ENCODE results near the gene TBC1D22A. TPM values are rescaled to one million over a fixed set of nuclear protein-coding genes. Genes with fewer than 3 reads are reported as not detected.

TBC1D22A gene
- total RNA-seq, 4 donors from 2014 or later: 16.2 to 22.2 (median 17.8) TPM

DNA sequence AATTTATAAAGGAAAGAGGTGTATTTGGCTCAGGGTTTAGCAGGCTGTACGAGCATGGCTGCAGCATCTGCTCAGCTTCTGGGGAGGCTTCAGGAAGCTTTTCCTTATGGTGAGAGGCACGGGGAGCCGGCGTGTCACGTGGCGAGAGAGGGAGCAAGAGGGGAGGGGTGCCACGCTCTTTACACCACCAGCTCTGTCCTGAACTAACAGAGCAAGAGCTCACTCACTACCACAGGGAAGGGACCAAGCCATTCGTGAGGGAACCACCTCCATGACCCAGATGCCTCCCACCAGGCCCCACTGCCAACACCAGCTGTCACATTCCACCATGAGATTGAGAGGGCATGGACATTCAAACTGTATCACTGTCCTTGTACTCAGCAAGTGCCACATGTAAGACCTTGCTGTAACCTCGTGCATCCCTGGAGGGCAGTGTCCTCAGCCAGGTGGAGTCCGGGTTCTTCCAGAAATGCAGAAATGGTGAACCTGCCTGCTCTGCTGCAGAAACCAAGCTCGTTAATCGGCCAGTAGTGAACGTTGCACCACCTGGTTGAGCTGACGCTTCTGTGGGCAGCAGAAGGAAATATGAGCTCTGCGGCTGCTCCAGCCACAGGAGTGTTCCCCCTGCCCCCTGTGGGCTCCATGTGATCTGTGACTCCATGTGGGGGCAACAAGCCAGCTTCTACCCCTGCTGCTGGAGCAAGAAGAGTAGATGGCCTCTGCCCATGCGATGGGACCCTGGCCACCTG lies 368.6 kb downstream of the TBC1D22A start:
- peaks cover 0 to 4% of the 10 kb centered on the region in 2 donors for H3K36me3 ChIP-seq
- WGBS, 2 donors (ENCODE audit: low coverage in 1 of 2): 92% methylated on average over 7 of the region's 16 CpGs; no CpG with 5 or more reads in 1 of the 2 donors
- H3K4me3 ChIP-seq: no peak overlapping the region
- H3K9me3 ChIP-seq: no peaks in the 10 kb centered on the region
- H3K27ac ChIP-seq: no peak overlapping the region
- TF ChIP-seq POLR2A (IDR thresholded peaks at IDR 0.05): no peak
- TF ChIP-seq POLR2AphosphoS5 (IDR thresholded peaks at IDR 0.05): no peak
- TF ChIP-seq, protein P1, sequence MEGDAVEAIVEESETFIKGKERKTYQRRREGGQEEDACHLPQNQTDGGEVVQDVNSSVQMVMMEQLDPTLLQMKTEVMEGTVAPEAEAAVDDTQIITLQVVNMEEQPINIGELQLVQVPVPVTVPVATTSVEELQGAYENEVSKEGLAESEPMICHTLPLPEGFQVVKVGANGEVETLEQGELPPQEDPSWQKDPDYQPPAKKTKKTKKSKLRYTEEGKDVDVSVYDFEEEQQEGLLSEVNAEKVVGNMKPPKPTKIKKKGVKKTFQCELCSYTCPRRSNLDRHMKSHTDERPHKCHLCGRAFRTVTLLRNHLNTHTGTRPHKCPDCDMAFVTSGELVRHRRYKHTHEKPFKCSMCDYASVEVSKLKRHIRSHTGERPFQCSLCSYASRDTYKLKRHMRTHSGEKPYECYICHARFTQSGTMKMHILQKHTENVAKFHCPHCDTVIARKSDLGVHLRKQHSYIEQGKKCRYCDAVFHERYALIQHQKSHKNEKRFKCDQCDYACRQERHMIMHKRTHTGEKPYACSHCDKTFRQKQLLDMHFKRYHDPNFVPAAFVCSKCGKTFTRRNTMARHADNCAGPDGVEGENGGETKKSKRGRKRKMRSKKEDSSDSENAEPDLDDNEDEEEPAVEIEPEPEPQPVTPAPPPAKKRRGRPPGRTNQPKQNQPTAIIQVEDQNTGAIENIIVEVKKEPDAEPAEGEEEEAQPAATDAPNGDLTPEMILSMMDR (IDR thresholded peaks at IDR 0.05): no peak
- TF ChIP-seq EP300 (IDR thresholded peaks at IDR 0.05): no peak
- no peak for ATAC-seq
- no peaks in the 10 kb centered on the region for H3K4me1 ChIP-seq
- no peaks in the 10 kb centered on the region for H3K27me3 ChIP-seq

DNA sequence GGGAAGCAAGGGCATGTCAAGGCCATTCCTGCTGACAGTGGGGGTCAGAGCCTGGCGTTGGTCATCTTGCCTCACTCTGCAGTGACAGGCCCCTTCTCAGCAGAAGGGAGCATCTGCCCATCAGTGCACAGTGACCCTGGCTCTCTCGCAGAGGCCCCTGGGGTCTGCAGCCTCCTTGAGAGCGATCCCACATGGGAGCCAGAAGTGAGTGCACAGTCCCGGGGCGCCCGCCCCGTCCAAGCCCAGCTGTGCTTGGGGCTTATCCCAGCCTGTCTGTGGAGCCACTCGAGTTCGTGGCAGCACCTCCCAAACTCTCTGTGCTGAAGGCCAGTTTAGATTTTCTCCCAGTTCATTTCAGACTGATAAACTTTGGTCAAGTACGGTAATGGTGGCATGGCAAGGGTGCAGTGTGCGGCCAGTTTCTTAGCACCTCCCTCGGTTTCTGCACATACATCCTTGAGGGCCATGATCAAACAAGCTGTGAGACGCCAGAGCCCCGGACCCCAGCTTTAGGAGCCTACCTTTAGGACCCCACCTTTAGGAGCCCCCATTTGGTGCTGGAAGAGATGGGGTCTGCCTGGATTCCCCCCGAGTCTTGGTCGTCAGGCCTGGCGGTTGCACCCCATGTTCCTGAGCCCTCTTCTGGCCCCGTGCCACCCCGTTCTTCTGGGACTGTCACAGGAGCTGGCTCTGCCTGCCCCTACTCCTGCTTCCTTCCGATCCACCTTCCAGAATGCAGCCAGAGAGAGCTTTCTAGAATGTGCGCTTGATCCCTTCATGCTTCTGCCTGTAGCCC lies 369.4 kb downstream of the TBC1D22A start:
- Histone ChIP-seq H3K27me3 (no peaks in the 10 kb centered on the region), H3K4me1 (no peaks in the 10 kb centered on the region), H3K4me3 (no peak overlapping the region), H3K36me3 (peaks cover 0 to 4% of the 10 kb centered on the region in 2 donors), H3K9me3 (no peaks in the 10 kb centered on the region), H3K27ac (no peak overlapping the region)
- TF ChIP-seq, protein P1 (IDR thresholded peaks at IDR 0.05): no peak
- no peak for TF ChIP-seq EP300 (IDR thresholded peaks at IDR 0.05)
- TF ChIP-seq POLR2AphosphoS5 (IDR thresholded peaks at IDR 0.05): no peak
- no peak for TF ChIP-seq POLR2A (IDR thresholded peaks at IDR 0.05)
- ATAC-seq: no peak
- WGBS, 2 donors (ENCODE audit: low coverage in 1 of 2): 76 to 92% methylated on average over 5 to 7 of the region's 21 CpGs

DNA sequence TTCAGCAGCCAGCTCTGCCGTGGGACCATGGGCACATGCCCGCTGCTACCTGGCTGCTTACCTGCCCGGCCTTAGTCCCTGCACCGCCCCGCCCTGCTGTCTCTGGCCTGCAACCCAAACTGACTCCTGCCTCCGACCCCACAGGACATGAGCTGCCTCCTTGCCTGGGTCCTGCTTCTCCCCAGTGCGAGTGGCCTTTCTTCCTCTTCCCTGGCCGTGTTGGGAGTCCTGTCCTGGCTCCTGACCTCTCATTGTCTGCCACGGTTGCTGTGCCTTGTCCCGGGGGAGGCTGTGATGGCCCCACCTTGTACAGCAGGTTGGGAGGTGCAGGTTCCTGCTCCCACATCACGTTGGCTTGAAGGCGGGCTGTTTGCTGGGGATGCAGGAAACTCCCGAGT lies 370.0 kb downstream of the TBC1D22A start:
- ATAC-seq: no peak
- 100% methylated on average over 2 of the region's 13 CpGs; no CpG with 5 or more reads in 1 of the 2 donors for WGBS, 2 donors (ENCODE audit: low coverage in 1 of 2)
- peaks cover 0 to 4% of the 10 kb centered on the region in 2 donors for H3K36me3 ChIP-seq
- TF ChIP-seq POLR2AphosphoS5 (IDR thresholded peaks at IDR 0.05): no peak
- TF ChIP-seq, protein P1 (IDR thresholded peaks at IDR 0.05): no peak
- no peak for TF ChIP-seq EP300 (IDR thresholded peaks at IDR 0.05)
- TF ChIP-seq POLR2A (IDR thresholded peaks at IDR 0.05): no peak
- no peak overlapping the region for H3K27ac ChIP-seq
- H3K4me1 ChIP-seq: no peaks in the 10 kb centered on the region
- H3K9me3 ChIP-seq: no peaks in the 10 kb centered on the region
- H3K27me3 ChIP-seq: no peaks in the 10 kb centered on the region
- no peak overlapping the region for H3K4me3 ChIP-seq

DNA sequence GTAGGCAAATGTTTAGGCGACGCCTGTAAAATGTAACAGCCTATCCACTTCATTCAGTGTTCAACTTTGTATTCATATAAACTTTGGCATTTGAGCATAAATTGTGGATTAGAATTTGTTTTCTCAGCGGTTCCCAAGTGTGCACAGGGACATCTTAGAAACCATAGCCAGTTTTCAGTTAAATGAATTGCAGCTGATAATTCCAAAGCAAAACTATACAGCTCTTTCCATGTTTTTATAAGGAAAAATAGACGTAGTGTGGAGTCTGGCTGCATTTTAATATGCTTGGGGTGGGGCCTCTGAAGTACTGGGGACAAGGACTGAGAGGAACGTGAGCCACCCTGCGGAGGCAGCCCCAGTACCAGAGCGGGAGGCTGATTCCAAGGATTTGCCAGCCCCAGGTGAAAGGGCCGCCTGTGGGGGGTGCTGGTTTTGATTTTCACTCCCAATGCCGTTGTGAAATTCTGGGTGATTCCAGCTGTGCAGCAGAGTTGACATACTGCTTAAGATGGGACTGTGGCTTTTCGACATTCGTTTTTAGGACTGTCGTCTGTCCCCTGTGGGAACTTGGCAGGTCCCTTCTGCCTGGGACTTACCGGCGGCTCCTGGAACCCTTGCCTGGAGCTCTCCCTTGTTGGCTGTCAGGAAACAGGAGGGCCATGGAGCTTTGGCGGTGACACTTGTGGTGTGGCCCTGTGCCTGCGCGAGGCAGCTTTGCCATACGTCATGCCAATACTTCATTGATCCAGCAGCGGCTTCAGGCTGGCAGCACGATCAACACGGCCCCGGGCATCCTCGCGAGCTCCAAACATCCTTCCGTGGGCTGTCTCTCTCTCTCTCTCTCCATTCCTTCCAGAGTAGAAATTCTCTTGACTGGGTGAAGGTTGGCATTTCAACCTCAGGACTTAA lies 370.9 kb downstream of the TBC1D22A start:
- Histone ChIP-seq H3K9me3 (no peaks in the 10 kb centered on the region), H3K4me3 (no peak overlapping the region), H3K27ac (no peak overlapping the region), H3K4me1 (no peaks in the 10 kb centered on the region), H3K36me3 (peaks cover 0 to 4% of the 10 kb centered on the region in 2 donors), H3K27me3 (no peaks in the 10 kb centered on the region)
- no peak for ATAC-seq
- WGBS, 2 donors (ENCODE audit: low coverage in 1 of 2): 82 to 85% methylated on average over 13 to 20 of the region's 25 CpGs
- TF ChIP-seq POLR2A (IDR thresholded peaks at IDR 0.05) (no peak), POLR2AphosphoS5 (IDR thresholded peaks at IDR 0.05) (no peak), EP300 (IDR thresholded peaks at IDR 0.05) (no peak)
- TF ChIP-seq, protein P1 (IDR thresholded peaks at IDR 0.05): no peak

All from gastroesophageal sphincter (tissue), 4 donors.